AG04449 (cell line): ENCODE data around the gene XYLT1.

Source experiments
- CTCF ChIA-PET: fragments of 350-600 bp; formaldehyde crosslinking; extraction: SDS; loops from one replicate; lab custom pipeline; 2021; ENCODE audit warnings: antibody characterized with exemption; lab: Yijun Ruan, JAX
- POLR2A ChIA-PET: fragments of 400-600, 350-600 bp; formaldehyde crosslinking; extraction: SDS; loops from one replicate; lab custom pipeline; 2020; ENCODE audit warnings: antibody characterized with exemption, inconsistent platforms; lab: Yijun Ruan, JAX
- DNase-seq: peaks from one replicate; pipeline ENCODE4 v3.0.0-alpha.2; 2010; ENCODE audit warnings: low read depth, low spot score
- H3K4me3 ChIP-seq: 2 replicates; pipeline ENCODE4 v1.5.1; 2011; ENCODE audit warnings: low read depth, mild to moderate bottlenecking, control low read depth, low read length
- TF ChIP-seq, protein P1 (sequence below): IDR thresholded peaks from one replicate; pipeline ENCODE4 v1.5.1; 2011; ENCODE audit warnings: mild to moderate bottlenecking, moderate library complexity, low read length, control low read depth, inconsistent platforms; ENCODE audit not compliant: insufficient read depth; ENCODE audit errors: missing control alignments

The XYLT1 gene

GRCh38 chr16:17459903-17460521 lies 10.7 kb downstream of the XYLT1 start:
- CTCF ChIA-PET = no interaction called here
- TF ChIP-seq, protein P1, sequence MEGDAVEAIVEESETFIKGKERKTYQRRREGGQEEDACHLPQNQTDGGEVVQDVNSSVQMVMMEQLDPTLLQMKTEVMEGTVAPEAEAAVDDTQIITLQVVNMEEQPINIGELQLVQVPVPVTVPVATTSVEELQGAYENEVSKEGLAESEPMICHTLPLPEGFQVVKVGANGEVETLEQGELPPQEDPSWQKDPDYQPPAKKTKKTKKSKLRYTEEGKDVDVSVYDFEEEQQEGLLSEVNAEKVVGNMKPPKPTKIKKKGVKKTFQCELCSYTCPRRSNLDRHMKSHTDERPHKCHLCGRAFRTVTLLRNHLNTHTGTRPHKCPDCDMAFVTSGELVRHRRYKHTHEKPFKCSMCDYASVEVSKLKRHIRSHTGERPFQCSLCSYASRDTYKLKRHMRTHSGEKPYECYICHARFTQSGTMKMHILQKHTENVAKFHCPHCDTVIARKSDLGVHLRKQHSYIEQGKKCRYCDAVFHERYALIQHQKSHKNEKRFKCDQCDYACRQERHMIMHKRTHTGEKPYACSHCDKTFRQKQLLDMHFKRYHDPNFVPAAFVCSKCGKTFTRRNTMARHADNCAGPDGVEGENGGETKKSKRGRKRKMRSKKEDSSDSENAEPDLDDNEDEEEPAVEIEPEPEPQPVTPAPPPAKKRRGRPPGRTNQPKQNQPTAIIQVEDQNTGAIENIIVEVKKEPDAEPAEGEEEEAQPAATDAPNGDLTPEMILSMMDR = no peak
- POLR2A ChIA-PET = interaction anchor here (0.6 kb wide), 1 partner anchor 58 kb away, joined by 3 read pairs; no protein-coding TSS in a partner anchor
- no peak overlapping the region for H3K4me3 ChIP-seq
- no peak for DNase-seq

- CTCF ChIA-PET = interaction anchor here (1.2 to 2.5 kb wide), 2 partner anchors 9 to 19 kb away, joined by 3 to 14 read pairs; no protein-coding TSS in a partner anchor
- POLR2A ChIA-PET = no interaction called here
- TF ChIP-seq, protein P1 = no peak
- H3K4me3 ChIP-seq = no peak overlapping the region
- no peak for DNase-seq
Measured at GRCh38 chr16:17457997-17458396, 12.8 kb downstream of the XYLT1 start.

GRCh38 chr16:17457513-17457912 lies 13.2 kb downstream of the XYLT1 start:
- no peak overlapping the region for H3K4me3 ChIP-seq
- POLR2A ChIA-PET = no interaction called here
- CTCF ChIA-PET = interaction anchor here (1.2 to 2.5 kb wide), 2 partner anchors 10 to 19 kb away, joined by 3 to 14 read pairs; no protein-coding TSS in a partner anchor
- TF ChIP-seq, protein P1 = no peak
- DNase-seq = no peak

DNA sequence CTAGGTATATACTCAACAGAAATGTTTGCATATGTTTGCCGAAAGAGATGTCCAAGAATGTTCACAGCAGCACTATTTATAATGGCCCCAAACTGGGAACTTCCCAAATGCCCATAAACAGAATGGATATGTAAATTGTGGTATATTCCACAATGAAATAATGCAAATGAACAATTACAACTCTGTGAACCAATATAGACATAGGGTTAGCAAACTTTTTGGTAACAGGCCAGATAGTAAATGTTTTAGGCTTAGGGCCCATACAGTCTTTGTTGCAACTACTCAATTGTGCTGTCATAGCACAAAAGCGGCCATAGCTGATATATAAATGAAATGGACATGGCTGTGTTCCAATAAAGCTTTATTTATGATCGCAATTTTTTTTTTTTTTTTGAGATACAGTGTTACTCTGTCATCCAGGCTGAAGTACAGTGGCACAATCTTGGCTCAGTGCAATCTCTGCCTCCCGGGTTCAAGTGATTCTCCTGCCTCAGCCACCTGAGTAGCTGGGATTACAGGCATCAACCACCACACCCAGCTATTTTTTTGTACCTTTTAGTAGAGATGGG lies 16.5 kb downstream of the XYLT1 start:
- TF ChIP-seq, protein P1 = no peak
- ChIA-PET POLR2A (no interaction called here), CTCF (interaction anchor here (1.0 kb wide), 1 partner anchor 10 kb away, joined by 3 read pairs; no protein-coding TSS in a partner anchor)
- no peak overlapping the region for H3K4me3 ChIP-seq
- no peak for DNase-seq

DNA sequence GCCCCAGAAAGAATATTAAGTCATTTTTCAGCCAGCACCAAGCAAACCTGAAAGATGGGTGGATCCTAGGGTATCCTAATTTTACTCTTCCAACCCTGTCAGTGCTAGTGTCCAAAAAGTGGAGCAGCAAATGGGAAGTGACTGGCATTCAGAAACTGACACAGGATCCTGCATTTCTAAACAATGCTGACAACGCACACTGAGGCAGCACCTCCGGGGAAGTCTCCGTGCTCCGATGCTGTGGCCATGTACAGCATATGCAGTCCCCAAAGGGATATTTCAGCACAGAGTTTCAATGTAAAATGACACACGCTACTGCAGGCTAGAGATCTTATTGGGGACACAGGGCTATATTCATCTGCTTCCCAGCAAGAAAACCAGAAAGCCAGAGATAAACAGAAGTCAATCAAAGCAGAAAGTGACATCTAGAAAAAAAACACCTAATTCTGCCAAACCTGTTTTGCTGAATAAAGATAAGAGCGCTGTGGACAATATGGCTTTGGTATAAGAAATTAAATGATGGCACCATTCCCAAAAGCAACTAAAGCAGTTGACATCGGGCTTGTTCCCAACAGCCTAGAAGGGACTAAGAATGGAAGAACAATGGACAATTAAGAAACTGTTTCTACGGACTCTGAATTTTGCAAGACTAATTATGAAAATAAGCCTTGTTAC lies 17.3 kb downstream of the XYLT1 start:
- no peak overlapping the region for H3K4me3 ChIP-seq
- TF ChIP-seq, protein P1 = no peak
- POLR2A ChIA-PET = no interaction called here
- no peak for DNase-seq
- CTCF ChIA-PET = interaction anchor here (1.0 to 1.2 kb wide), 2 partner anchors 10 to 14 kb away, joined by 3 to 4 read pairs; no protein-coding TSS in a partner anchor

DNA sequence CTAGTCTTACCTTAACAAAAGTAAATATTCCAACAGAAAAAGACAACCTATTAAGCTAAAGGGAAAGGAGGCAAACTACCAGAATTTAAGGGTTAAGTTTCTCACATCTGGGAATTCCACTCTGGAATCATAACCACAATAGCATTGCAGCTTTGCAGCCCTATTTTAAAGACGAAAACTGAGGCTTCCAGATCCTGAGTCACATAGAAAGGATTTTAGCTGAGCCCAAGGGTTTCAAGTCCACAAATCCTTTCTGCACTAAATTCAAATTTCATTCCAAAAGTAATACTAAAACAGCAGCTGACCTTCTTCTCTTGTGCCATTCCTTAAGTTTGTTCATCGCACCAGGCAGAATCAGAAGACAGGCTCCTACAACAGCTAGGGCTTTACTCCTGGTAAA lies 17.8 kb downstream of the XYLT1 start:
- ChIA-PET POLR2A (no interaction called here), CTCF (interaction anchor here (1.2 kb wide), 1 partner anchor 15 kb away, joined by 4 read pairs; no protein-coding TSS in a partner anchor)
- TF ChIP-seq, protein P1 = no peak
- no peak overlapping the region for H3K4me3 ChIP-seq
- DNase-seq = no peak
